GM21423 (cell line): Measurements from ENCODE around the gene NDUFB4.

Source experiments
- ATAC-seq: cut with Tn5 transposase; IDR thresholded peaks from one replicate; pipeline ENCODE4 v1.9.1; 2021; ENCODE audit warnings: mild to moderate bottlenecking, moderate library complexity; ENCODE audit not compliant: unreplicated experiment

NDUFB4 gene

DNA sequence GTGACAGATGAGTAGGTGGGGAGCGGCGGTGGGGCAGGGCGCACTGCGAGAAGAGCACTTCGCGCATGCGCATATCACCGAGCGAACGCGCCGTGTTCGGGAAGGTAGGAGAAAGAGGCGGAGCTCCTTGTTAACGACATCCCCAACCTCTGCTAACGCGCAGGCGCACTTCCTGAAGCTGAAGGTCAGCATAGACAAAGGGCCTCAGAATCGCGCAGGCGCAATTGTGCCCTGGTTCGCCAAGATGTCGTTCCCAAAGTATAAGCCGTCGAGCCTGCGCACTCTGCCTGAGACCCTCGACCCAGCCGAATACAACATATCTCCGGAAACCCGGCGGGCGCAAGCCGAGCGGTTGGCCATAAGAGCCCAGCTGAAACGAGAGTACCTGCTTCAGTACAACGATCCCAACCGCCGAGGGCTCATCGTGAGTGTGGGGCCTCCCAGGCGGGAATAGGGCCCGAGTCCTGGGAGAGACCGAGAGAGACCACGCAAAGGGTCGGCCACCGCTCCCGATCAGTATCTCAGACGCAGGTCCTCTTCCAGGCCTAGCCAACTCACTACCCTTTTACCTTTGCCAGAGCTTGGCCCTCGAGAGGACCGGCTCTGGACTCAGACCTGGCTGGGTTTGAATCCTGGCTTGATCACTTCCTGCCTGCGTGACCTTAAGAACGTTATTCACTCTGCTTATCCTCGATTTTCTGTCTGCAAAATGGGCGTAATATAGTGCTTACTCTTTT, at the start of gene NDUFB4:
TSS of gene NDUFB4 (plus strand) at position 221 of the 737 bp plus-strand sequence. CDS start at position 245, 24 bp downstream.
- peak; percentile 94 for ATAC-seq

DNA sequence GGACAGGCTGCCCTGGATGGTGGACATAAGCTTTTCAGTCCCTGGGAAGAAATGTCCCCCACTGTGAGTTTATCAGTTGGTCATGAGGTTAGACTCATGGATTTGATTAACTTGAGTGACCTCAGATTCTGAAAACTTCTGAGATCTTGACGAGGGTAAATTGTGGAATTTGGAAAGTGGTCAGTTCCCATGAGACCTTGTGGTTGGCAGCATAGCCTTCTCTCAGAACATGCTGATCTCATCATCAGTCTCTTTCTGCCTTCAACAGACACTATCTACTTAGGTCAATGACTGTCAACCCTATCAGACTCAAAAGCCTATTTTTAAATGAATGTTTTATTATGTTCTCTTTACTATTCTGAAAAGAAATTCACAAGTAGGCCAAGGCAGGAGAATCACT, 45.6 kb upstream of the NDUFB4 start:
- no peak for ATAC-seq

DNA sequence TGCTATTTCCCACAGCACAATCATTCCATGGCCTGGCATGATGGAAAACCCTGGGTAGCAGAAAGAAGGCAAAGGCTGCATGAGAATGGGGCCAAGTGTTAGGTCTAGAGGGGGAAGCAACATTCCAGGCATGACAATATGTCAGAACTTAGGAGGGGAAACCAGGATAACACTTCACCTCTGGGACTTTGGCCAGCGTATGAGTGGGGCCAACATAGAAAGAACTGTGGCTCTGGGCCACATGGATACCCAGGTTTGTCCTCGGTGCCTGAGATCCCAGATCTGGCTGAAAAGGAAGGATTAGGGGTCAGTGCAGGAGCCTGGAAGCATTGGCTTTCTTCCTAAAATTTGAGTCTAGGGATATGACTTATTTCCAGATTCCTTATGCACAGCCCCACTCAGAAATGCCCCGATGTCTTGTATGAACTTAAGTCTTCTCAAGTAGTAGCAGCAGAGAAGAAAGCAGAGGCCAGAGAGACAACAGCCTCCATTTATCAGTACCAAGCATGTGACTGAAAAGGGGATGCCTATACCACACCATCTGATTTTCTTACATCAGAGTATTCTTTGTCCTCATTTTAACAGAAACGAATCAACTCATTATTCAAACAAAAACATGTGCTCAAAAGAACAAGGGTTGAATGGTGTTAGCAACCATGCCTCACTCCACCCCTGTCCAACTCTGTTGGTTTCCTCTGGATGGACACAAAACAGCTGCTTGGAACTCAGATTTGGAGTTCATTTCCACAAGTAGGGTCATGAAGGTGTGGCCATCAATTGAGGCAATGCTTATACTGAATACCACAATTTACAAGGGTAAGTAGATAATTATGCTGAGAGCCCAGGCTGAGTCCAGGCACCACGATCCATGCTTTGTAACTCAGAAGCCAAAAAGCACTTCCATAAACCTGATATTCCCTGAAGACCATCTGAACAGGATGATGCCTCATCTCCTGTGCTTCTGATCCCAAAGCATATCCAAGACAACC, 43.7 kb upstream of the NDUFB4 start:
- no peak for ATAC-seq

DNA sequence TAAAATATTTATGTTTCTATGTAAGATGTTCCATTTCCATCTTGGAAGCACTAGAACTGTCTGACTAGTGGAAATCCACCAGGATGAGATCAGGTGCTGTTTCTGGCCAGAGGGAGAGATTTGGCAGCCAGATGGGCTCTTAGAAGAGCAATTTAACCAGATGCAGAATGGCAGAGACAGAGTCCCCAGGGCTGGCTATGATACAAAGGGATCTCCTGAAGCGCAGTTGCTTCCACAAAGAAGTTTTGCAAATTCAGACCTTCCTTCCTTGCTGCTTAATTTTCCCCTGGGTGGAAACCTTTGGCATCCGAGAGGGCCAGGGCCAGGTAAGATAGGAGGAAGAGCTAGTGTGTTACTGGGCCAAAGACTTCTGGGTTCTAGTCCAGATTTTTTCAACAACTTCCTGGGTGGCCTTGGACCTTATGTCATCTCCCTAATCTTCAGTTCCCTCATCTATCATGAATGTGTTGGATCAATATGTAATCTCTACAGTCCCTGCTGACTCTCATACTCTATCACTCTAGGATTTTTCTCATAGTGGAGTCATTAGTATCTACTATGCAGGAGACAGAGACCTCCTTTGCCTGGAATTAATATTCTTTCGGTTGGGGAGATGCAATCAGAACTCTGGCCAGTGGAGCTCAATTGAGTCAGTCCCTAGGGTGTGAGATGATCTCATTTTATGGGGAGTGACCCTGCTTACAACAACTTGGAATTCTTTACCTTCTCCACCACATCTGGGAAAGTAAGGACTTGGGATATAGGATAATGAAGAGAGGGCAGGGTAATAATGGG, 41.1 kb upstream of the NDUFB4 start:
- ATAC-seq: no peak

DNA sequence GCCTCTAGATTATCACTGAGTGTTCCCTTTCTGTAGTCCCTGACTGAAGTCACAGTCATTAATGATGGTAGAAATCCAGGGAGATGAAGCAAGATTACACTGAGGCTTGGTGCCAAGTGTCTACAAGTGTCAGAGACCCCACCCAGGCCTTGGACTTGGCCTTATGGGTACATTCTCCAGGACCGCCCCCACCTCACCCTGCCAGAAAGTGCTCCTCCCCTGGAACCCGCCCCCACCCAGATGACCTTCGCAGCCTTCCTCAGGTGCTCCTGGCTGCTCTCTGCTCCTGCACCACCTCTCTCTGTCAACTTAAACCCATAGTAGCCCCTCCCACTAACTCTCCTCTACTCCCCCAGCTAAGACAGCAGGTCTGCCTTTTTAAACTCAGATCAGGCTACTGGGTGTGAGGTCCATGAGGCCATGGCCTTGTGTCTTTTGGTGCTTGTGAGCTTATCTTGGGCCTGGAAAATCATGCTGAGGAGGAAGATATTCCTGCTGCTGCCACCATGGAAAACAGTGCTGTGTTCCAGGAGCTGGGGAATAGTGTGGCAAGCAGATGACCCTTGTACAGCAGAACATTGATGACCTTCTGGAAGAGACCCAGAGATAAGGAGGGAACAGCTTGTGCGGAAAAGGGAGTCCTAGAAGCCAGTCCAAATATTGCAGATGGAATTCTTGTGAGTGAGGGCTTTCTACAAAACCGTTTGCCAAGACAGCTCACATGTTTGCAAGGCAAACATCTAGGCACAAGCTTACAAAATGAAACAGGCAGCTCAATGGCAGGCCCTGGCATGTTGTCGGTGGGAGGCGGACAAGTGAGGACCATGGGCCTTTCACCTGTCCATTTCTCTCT, 40.3 kb upstream of the NDUFB4 start:
- no peak for ATAC-seq

DNA sequence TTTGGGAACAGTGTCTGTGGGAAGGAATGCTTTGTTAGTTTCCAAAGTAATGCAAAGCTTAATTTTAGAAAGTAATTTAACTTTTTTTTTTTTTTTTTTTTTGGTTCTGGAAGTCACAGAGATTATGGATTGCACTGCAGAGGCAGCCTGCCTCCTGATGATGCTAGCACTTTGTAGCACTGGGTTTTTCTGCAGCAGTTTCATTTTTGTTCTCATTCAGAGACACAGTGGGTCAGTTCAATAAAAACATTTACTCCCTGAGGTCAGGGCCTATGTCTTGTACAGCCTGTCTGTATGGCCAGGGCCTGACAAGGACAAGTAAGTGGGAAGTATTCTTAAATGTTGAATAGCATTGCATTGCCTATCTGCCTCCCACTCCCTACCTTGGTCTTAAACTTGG, 39.0 kb upstream of the NDUFB4 start:
- ATAC-seq: no peak

DNA sequence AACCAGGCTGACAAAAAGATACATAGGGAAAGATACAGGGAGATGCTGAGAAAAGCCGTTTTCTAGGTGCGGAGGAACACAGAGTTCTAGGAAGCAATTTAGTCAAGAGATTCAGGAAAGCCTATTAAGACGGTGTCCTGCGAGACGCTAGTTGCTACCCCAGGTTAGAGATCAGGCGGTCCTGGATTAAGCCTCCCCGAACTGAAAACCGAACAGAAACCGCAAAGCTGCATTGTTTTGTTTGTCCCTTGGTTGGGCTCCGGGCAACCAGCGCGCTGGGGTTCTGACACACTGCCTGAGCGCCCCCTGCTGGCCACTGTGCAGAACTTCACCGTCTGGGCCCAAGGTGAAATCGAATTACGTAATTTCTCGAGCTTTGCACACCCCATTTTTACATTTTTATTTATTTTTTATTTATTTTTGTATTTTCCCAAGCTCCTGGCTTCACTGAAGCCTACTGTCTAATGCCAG, 37.3 kb upstream of the NDUFB4 start:
- peak; percentile 86 for ATAC-seq

DNA sequence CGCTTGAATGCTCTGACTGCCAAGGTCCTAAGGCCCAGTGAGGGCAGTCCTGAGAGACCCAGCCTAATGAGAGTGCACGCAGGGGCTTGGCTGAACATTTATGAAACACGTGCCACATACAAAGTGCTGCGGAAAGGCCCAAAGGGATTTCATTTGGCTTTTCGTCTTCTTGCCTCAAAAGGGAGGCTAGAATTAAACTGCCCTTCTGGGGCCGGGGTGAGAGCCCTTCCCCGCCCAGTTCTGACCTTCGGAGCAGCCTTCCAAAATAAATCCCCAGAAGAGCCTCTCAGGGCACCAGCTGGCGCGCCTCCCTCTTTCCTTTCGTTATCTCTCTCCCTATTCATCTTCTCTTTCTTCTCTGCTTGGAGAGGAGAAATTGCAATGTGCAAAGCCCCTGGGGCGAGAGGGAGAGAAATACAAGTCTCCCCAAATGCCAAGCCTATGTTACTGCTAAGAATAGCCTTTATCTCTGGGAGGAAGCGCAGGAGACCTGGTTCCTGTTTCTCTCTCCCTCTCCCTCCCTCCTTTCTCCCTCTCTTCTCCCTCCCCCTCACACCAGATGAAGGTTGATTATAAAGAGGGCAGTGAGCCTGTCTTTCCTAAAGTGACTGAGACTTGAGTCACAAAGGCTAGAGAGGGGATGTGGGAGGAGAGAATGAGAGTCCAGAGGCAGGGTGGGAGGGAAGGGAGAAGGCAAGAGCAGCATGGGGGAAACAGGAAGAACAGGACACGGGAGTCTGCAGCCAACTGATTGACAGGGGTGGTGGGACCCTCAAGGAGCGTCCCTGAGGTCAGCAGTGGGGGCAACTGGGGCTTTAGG, 36.7 kb upstream of the NDUFB4 start:
- ATAC-seq: peak; percentile 28

DNA sequence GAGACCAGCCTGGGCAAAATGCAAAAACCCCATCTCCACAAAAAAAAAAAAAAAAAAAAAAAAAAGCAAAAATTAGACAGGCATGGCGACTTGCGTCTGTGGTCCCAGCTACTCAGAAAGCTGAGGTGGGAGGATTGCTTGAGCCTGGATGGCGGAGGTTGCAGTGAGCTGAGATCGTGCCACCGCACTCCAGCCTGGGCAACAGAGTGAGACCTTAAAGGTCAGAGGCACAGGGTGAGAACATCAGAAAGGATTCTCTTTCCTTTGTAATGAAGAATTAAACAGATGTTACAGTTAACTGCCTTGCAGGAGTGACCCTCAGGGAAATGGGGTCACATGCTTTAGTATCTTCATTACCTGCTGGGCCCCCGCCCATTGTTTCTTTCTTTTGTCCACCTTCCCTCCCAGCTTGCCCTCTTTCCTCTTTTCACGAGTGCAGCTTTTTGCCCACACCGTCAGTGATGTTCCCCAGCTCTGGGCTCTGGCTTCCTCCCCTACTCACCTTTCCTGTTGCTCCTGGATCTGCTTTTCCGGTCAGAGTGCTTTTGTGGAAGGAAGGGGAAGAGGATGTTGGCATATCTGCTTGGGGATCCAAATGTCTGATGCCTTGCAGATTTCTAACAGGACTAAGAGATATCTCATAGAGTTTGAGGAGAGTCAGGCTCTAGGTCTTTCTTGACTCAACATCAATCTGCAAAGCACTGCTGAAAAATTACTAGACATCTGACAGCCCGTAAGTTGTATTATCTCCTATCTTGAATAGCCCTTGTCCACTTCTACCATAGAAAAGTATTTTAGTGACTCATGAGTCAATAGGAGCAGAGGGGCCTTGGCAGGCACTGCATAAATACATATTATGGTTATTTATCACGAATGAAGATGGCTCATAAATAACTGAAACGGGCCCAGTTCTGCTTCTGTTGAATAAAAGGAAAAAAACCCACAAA, 35.6 kb upstream of the NDUFB4 start:
- ATAC-seq: no peak

DNA sequence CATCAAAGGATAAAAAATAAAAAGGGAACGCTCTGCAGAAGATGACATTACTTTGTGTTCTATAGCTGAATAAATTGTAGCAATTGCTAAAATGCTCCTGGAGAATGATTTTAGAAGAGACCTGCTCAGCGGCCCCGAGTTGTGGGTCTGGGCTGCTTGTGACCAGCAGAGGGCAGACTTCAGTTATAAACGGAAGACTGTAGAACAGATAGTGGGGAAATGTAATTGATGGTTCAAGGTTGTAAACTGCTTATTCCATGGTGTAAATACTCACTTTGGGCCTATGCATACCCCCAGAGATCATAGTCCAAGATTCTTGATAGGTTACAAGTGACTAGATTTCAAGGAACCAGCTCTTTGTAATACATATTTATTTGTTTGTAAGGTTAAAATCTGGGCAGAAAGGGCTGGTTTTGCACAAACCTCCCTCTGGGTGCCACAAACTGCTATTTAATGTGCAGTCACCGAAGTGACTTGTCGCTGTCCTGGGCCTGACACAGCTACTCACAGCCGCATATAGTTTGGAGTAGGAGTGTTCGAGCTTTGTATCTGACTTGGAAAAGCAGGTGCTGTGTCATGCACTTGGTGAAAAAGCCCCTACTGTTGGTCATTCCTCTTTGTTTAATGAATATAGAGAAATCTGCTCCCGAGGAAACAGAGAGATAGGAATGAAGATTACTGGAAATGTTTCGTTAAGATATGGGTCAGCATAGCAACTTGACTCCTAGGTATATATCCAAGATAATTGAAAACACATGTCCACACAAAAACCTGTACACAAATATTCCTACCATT, 34.7 kb upstream of the NDUFB4 start:
- ATAC-seq: peak; percentile 50

DNA sequence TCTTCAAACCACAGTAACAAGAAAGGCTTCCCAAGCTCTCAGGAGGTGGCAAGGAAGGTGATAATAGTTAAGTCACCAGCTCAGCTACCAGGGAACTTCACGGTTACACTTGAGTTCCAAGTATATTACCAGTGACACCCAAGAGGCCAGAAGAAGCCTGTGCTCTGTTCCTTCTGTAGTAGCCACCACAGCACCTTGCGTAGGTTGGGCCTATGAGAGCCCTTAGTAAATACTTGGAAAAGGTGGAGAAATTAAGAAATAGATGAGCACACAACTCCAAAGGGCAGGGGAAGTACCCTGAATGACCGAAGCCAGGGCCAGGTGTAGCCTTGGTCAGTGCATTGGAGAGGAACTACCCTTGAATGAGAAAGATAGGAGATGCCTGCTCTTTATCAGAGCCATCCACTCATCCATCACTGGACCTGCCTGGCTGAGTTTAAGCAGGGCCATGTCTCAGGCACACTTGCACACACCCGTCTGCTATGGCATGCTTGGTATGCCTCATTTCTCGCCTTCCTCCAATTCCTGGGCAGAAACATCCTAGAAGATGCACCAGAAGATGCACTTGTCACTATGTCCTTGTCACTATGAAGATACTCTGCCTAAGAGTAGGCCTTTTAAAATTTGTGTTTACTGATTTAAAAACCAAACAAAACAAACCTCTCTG, 32.6 kb upstream of the NDUFB4 start:
- ATAC-seq: no peak

DNA sequence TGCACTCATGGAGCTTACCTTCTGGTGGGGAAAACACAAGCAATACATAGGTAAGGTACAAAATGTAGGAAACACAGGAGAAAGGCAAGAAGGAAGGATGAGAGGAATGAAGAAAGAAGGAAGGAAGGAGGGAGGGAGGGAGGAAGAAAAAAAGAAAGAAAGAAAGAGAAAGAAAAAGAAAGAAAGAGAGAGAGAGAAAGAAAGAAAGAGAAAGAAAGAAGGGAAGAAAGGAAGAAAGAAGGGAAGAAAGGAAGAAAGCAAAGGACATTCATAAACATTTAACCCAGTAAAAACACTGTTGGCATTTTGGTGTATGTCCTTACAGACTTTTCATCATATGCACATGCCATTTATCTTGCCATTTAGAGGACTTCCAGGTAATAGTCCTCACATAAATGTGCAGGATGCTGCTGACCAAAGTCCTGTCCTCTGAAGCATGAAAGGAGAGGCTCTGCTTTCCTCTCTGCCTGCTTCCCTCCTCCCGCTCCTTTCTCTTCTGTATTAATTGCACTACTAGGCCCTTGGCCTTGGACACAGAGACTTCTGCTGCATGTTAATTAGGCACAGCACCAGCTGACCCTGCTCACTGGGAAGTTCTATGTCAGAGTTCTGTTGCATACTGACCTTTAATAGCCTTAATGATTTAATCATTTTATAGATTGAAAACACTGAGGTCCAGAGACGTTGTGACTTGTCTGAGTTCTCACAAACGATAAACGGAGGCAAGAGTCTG, 29.7 kb upstream of the NDUFB4 start:
- no peak for ATAC-seq

DNA sequence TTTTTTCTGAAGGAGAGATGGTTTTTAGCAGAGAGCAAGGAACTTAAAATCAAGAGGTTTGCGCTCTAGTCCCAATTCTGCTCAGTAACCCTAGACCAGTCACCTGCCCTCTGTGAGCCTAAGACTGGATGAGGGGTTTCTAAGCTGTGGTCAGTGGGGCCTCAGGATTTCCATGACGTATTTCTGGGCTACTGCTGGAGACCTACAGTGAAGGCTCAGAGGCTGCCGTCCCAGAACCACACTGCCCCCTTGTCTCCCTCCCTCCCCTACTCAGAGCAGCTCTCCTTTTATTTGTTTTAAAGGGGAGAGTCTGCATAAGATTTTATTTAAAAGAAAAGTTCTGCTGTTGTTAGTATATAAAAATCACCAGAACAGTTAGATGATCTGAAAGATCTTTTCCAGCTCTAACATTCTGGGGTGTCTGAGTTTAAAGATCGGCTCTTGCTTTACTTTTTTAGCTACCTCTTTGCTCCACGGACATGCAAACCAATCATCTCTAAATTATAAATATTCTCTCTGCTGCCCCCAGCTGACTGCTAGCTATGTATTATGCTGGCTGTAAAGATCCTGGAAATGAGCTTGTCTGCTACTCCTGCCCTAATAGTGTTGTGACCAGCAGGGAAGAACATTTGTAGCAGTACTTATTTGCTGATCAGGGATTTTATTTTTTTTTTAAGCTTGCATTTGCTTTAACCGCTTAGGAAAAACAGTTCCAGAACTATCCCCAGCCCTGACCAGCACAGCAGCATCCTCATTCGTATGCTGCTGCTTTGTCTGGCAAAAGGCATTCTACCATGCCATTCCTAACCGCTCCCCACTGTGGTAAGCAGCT, 28.6 kb upstream of the NDUFB4 start:
- ATAC-seq: peak; percentile 50

DNA sequence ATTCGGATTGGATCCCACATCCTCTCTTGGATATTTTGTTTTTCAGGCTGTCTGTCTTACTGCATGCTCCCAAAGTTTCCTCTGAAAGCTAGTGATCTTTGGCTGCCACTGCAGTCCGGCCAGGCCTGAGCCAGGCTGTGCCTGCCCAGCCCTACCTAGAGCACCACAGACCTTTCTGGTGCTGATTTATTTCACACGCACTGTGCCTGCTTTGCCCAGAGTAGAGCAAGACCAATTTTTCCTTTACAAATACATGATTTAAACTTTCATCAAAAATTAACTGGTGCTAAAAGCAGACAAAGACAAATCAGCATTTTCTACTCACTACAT, 28.0 kb upstream of the NDUFB4 start:
- ATAC-seq: no peak

DNA sequence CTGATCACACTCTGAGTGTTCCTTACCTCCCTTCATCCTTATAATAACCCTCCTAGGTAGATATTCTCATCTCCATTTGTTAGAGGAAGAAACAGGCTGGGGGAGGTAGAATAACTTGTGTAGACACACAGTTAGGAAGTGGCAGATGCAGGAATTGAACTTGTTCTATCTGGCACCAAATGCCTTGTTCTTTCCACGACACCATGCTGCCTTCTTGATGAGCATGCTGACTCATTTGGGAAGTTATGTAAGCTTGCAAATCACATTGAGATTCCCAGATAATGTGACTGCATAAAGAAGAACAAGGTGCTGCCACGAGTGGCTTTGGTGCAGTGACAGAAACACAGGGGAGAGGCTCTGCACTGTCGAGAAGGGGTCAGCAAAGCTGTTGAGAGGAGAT, 27.5 kb upstream of the NDUFB4 start:
- no peak for ATAC-seq
